Esophagus muscularis mucosa (tissue), 3 donors: ENCODE measurements around the gene STK36.

Experiments used
- CTCF ChIP-seq, 3 experiments: fragments of 200-600 bp in 2 of 3; fragments of 450-650 bp in 1 of 3; sonication (generic) in 2 of 3; IDR thresholded peaks; one replicate each; pipeline ENCODE4 v1.5.1; 2017 to 2019; ENCODE audit warnings: antibody characterized with exemption in 3 of 3, mild to moderate bottlenecking in 2 of 3, moderate library complexity in 1 of 3
- POLR2AphosphoS5 ChIP-seq, 2 donors: sonication (generic); formaldehyde crosslinking; IDR thresholded peaks; one replicate each; pipeline ENCODE4 v1.6.1; 2017; ENCODE audit warnings: antibody characterized with exemption in 2 of 2

- TF ChIP-seq CTCF (IDR thresholded peaks at IDR 0.05): no peak
- TF ChIP-seq POLR2AphosphoS5 (IDR thresholded peaks at IDR 0.05): no peak
Observed at GRCh38 chr2:218663901-218664300, 8.0 kb upstream of the STK36 start.
